DMS114 treated with DMSO at 0.1 percent for 48 hours (cell line): ENCODE data around the gene SLC39A11.
"Not testable (repeated sequence)": the region's sequence is repeated elsewhere in the genome, so short reads cannot be mapped to it uniquely, and the experiment has no call there.

Experiments used
- DNase-seq: peaks from one replicate; lab custom pipeline; 2025; ENCODE audit not compliant: unreplicated experiment; lab: John Stamatoyannopoulos, UW

Gene SLC39A11

DNA sequence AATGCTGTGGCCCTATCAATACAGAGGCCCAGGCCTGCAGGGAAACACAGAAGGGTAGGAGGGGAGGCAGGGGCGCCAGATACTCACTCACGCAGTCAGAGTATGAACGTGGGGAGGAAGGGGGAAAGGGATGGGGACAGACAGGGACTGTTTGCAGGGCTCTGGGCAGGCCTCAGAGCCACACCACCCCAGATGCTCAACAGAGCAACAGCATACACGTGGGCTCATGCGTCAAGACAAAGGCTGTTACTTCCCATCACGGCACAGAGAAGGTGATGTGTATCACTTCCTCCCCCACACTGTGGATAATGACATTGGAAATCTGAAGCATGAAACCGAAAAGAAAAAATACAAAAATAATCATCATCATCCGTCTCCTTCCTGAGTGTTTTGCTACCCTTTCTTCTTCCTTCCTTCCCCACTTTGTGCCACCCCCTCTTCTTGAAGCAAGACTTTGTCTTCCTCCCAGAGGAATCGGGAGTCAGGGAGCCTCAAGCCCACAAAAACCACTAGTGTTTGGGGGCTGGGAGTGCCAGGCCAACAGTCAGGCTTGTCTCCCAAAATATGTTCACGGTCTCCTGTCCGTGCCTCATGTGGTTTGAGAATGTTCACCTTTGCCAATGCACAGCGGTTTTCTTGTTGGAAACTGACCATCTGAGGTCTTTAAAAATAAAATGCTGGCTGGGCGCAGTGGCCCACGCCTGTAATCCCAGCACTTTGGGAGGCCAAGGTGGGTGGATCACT, 20.1 kb downstream of the SLC39A11 start:
- no peak for DNase-seq

DNA sequence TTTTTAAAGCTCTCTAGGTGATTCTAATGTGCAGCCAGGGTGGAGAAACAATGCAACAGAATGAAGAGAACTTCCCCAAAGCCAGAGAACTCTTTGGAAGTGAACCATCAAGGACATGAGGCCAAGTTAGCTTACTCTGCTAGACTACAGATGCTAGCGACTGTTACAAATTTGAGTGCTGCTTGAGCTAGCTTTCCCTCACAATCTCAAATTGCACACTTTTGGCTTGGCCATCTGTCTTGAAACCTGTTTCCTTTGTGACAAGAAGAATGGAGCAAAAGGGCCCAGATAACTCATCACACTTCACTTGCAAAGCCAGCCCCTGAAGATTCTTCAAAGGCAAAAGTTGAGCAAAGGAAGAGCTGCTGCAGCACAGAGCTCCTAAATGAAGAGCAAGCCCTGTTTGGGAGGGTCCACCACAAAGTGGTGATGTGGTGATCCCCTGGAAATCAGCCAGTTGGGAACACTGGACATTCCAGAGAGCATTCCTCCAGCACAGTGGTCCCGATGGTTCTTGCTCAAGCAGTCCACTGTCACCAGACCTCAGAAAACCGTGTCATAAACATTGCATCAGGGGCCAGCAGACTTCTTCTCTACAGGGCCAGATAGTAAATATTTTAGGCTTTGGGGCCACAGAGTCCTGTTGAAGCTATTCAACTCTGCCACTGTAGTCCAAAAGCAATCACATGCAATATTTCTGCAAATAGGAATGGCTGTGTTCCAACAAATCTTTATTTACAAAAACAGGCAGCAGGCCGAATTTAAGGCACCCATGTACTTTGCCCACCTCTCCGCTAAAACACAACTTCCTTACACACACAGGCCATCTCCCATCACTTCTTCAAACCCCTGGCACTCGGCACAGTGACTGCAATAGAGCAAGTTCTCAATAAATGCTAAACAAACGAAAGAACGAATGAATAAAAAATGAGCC, 21.2 kb downstream of the SLC39A11 start:
- DNase-seq: no peak

DNA sequence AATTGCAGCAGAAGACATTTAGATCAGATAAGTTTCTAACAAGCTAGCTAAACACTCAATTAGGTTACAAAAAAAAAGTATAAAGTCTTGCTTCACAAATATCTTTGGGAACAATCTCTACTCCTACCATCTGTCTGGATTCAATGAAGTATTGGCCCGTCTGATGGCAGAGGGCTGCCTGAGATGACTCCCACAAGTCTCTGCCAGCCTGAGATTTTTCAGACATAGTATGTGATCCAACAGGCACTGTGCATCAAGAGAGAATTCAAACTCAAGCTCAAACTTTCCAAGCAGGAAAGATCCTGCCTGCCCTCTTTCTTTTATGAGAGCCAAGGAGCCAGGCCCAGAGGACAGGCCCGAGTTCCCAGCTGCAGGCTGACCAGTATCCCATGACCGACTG, 22.6 kb downstream of the SLC39A11 start:
- DNase-seq: no peak

DNA sequence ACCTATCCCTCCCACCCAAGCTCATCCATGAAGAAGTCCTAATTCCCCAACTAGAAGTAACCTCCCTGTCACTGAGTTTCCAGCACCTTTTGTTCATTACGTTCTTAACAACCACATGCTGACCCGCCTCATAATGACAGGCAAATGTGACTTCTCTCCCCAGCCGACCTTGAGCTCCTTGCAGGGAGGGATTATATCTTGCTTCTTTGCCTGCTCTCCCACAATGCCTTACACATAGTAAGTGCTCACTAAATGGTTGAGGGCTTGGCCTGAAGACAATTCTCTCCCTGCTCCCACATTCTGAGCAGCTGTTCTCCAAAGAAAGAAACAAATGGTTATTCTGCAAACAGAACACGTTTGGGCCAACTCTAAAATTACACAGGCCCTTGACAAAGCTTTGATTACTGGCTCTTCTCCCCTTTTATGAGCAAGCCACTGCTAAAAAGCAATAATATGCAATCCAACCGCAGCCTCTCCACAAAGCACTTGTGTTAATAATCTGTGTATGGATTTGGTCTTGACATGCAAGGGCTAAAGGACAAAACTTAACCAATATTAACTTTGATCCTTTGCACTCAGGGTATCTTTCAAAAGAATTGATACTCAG, 23.2 kb downstream of the SLC39A11 start:
- DNase-seq: no peak

DNA sequence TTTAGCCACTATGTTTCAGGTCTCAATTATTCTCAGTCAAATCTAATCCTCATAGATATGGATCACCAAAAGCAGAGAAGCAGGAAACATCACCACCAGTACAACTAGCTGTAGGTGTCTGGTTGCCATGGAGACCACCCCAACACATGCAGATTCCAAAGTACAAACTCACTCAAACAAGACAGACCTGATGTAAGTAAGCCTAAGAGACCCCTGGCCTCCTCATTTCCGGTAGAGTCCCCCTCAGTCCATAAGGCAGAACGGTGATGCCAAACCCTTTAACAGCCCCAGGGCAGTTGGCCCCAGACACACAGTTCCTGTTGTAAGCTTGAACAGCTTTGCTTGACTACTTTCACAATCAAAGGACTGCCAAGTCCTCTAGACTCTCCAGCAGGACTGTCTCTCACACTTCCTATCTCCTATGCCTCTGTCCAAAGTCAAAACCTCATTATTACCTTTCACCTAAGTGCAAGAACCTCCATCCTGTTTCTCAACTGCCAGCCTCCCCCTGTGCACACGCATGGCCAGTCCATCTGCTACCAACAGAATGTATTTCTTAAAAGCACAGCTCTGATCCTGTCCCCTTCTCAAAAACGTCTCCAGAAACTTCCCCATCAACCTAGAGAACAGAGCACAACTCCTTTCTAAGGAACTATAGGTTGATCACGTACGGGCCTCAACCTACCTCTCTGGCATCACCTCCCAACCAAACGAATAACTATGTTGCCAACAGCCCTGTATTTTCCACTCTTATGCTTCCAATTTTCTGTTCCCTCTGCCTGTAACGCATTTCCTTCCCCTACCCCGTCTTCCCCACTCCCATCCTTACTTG, 23.9 kb downstream of the SLC39A11 start:
- no peak for DNase-seq

DNA sequence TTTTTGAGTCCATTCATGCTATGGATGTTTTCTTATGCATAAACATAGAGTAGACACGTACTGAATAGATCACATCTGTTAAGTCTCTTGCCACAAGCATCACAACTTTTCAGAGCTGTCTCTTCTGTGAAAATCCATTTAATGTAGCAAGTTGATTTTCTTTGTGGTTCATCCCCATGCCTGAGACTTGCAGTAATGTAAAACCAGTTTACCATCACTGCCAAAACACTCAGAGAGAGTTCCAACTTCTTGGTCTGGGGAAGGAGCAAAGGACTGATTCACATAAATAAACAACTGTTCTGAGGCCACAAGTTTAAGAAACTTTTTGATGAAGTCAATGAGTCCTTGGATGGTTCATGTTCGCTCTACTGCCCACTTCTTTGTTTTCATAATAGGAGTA, 24.8 kb downstream of the SLC39A11 start:
- not testable (repeated sequence) for DNase-seq

DNA sequence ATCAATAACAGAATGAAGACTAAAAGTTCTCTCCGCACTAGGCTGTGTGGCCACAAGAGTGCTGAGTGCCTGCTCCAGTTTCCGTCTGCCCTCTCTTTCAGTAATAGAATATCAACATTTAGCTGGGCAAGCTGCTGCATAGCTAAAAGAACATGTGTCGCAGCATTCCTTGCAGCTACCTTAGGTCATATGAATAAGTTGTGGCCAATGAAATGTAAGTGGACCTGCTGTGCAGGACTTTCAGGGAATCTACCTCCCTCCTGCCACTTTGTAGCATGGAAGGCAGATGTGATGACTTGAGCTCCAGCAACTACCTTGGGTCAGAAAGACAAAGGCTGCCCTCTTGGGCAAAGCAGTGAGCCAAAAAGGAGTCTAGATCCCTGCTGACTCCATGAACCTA, 25.4 kb downstream of the SLC39A11 start:
- DNase-seq: no peak

DNA sequence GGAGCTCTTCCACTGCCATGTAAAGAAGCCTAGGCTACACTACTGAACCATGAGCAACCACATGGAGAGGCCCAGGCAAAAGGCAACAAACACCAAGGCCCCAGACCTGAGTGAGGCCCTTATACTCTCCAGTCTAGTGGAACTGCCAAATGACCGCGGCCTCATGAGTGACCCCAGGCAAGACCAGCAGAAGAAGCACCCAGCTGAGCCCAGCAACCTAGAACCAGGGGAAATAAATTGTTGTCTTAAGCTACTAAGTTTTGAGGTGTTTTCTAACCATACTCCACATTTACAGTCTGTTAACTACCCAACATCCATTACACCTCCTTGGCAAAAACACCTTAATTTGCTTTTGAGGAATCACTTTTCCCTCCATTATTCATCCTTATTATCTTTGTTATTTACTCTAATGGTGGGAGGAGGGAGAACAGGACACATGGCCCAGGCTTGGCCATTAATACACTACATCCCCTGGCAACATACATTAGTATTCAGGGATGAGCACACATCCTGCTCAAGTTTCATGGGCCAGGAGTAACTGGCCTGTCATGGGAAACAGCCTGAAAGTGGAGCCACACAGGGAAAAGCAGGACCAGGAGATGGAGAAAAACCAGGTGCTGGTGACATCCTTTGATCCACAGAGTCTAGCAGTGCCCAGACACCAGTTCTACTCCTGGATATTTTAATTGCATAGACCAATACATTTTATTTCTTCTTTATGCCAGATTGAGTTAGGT, 26.2 kb downstream of the SLC39A11 start:
- DNase-seq: no peak

DNA sequence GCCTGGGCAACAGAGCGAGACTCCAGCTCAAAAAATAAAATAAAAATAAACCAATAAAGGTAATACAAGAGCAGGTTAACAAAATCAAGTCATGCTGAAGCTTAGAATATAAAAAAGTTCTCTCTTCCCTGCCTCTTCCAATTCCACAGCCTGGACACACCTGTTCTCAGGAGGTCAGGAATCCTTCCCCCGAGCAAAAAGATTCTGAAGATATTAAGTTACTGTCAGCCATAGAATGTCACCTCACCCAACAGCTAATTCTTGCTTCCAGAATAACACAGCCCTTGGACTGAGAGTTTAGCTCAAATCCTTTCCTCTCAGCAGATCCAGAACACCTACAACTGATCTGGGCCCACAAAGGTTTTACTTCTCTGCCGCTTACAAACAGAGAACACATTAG, 27.1 kb downstream of the SLC39A11 start:
- no peak for DNase-seq

DNA sequence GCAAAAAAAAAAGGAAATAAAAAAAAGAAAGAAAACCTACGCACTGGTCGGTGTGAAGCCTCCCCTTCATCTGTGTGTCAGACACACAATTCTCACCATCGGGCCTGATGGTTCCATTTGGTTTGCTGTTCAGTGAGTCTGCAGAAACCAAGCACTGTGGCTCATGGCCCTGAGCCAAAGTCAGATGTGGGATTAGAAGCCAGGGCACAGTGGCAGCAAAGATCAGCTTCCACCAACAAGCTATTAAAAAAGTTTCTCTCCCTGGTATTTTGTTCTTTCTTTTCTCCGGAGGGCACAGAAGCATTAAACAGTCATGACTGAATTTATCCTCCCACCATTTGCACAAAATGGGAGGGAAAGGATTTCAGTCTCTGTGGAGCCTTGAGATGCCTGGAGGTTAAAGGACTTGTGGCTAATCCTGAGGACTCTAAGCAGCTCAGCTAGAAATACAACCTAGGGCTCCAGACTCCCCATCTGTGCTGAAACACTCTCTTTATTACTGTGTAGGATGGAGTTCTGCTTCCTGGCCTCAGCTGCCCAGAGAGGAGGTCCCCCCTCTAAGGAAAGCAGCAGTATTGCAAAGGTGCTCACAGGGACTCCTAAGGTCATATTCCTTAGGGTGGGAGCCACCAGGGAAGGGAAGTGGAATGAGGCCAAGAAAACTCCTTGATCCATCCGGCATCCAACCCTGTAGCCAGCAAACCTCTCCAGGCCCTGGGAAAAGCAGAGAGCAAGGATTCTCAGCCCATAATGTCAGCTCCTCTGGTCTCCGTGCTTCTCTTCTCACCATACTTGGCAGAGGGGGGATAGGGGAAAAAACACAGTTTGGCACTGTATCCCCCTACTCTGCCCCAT, 28.2 kb downstream of the SLC39A11 start:
- DNase-seq: no peak

DNA sequence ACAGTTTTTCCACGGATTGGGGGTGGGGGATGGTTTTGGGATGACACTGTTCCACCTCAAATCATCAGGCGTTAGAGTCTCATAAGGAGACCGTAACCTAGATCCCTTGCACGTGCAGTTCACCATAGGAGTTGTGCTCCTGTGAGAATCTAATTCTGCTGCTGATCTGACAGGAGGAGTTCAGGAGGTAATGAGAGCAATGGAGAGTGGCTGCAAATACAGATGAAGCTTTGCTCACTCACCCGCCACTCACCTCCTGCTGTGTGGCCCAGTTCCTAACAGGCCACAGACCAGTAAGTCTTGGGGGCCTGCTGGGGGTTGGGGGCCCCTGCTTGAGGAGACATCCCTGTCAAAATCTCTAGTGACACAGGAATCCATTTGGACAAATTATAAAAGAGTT, 29.8 kb downstream of the SLC39A11 start:
- DNase-seq: no peak

DNA sequence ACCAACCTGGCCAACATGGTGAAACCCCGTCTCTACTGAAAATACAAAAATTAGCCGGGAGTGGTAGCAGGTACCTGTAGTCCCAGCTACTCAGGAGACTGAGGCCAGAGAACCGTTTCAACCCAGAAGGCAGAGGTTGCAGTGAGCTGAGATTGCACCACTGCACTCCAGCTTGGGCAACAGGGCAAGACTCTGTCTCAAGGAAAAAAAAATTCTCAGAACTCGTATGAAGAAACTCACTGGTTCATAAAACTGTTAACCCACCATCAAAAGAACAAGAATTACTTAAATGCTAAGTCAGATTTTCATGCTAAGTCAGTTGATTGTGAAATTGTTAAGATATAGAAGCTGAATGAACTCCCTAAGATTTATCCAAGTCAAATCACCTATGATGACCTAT, 31.3 kb downstream of the SLC39A11 start:
- DNase-seq: no peak

DNA sequence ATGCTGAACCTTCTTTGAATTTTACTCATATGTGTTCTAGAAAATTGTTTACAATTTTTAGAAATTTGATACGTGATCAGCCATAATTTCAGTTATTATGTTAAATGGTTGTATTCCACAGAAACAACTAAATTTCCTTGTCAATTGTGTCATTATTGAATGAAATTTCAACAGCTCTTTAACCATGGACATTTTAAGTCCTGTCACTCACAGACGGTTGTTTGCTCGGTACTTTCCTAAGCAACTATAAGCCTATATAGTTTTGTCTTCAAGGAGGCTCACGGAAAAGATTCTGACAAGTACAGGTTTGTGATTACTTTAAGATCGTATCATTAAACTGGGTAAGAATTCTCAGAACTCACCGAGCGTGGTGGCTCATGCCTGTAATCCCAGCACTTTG, 31.8 kb downstream of the SLC39A11 start:
- DNase-seq: no peak

DNA sequence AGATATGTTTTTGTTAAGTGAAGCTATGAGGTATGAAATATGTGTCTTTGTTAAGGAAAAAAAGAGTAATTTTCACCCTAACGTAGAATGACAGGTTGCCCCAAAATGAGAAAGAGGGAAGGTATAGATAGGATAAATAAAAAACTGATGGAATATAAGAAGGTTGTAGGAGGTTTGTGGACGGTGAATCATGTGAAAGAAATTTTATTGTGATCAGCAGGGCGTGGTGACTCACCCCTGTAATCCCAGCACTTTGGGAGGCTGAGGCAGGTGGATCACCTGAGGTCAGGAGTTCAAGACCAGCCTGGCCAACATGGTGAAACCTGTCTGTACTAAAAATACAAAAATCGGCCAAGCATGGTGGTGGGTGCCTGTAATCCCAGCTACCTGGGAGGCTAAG, 32.8 kb downstream of the SLC39A11 start:
- DNase-seq: not testable (repeated sequence)

DNA sequence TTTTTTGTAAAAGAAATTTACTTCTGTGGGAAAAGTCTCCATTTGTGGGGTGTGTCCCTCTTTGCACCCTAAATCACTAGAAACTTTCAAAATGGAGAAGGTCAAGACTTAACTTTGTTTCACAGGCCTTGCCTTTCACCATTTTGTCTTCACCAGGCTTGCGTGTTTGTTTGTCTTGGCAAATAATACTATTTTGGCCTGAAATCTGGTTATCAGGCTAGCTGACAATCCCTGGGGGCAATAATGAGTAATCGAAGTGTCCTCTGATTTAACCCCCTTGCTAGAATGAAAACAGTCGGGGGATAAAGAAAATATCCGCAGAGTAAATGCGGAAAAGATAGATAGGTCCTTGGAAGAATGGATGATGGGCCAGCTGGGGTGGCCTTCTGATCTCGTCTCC, 34.5 kb downstream of the SLC39A11 start:
- DNase-seq: no peak

DNA sequence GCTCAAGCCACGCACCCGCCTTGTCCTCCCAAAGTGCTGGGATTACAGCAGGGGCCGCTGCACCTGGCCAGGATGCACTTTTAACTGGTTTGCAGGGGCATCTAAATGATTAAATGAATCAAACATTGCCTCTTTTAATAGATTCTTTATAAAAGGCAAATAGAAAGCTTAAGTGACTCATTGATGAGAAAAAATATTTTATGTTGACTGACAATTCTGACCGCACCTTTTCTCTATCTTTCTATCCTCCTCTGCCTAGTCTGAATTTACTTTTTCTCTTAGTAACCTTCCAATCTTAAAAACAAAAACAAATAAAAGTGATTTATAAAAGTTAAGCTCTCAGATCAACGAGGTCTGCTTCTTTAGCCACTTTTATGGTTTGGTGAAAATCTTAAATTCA, 35.3 kb downstream of the SLC39A11 start:
- DNase-seq: no peak

DNA sequence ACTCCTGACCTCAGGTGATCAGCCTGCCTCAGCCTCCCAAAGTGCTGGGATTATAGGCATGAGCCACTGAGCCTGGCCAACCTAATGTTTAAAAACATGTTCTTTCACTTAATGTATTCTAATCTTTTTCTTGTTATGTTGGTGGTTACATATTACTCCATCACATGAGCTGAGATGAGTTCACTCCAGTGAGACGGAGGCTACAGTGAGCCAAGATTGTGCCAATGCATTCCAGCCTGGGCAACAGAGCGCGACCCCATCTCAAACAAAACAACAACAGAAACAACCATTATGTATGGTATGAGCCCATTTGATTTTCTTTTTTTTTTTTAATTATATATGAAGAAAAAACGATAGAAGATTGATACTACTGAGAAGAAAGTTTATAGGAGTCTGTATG, 39.6 kb downstream of the SLC39A11 start:
- no peak for DNase-seq

DNA sequence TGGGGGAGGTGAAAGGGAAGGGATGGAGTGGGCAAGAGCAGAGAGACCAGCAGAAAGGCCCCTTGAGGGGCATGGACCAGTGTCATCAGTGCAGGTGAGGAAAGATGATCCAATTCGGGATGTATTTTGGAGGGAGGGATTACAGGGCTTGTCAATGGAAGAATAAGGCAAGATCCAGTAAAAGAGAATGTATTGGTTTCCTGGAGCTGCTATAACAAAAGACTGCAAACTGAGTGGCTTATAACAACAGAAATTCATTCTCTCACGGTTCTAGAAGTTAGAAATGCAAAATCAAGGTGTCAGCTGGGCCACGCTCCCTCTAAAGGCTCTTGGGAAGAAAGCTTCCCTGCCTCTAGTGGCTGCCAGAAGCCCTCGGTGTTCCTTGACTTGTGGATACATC, 41.7 kb downstream of the SLC39A11 start:
- DNase-seq: no peak

DNA sequence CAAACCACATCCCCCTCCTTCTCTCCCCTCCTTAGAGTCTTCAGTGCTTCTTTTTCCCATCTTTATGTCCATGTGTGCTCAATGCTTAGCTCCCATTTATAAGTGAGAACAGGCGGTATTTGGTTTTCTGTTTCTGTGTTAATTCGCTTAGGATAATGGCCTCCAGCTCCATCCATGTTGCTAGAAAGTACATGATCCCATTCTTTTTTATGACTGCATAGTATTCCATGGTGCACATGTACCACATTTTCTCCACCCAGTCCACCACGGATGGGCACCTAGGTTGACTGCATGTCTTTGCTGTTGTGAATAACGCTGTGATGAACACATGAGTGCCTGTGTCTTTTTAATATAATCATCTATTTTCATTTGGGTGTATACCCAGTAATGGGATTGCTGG, 44.3 kb downstream of the SLC39A11 start:
- DNase-seq: no peak
